A172 (cell line): ENCODE results near the gene CDC23. TPM values are rescaled to one million over a fixed set of nuclear protein-coding genes. Genes with fewer than 3 reads are reported as not detected.
"Not testable (repeated sequence)": the region's sequence is repeated elsewhere in the genome, so short reads cannot be mapped to it uniquely, and the experiment has no call there.

Experiments used
- DNase-seq: peaks from one replicate; pipeline ENCODE4 v3.0.0-alpha.2; 2015; ENCODE audit warnings: low spot score
- total RNA-seq: library from RNA; depleted of rRNA; stranded (reverse); fragments of >200 nt; shearing (Covaris generic); gene quantifications from 2 replicates; pipeline ENCODE4 v1.2.3, GENCODE V29; 2014; rRNA removed

CDC23 gene
- 69.5 and 72.6 TPM in 2 replicates for total RNA-seq

GRCh38 chr5:138213161-138214029, at the start of gene CDC23:
Gene CDC23 (minus strand): TSS chr5:138213323. CDS start chr5:138213312, 11 bp downstream.
- peak; percentile 98 for DNase-seq

- no peak for DNase-seq
Measured at GRCh38 chr5:138258704-138259292, 45.7 kb upstream of the CDC23 start.

GRCh38 chr5:138257583-138257982, 44.5 kb upstream of the CDC23 start:
- DNase-seq = no peak

GRCh38 chr5:138252944-138253343, 39.8 kb upstream of the CDC23 start:
- no peak for DNase-seq

GRCh38 chr5:138247800-138248199, 34.7 kb upstream of the CDC23 start:
- not testable (repeated sequence) for DNase-seq

- no peak for DNase-seq
Measured at GRCh38 chr5:138246822-138247221, 33.7 kb upstream of the CDC23 start.

GRCh38 chr5:138246334-138246733, 33.2 kb upstream of the CDC23 start:
- no peak for DNase-seq

- no peak for DNase-seq
Measured at GRCh38 chr5:138245717-138246116, 32.6 kb upstream of the CDC23 start.

- no peak for DNase-seq
Measured at GRCh38 chr5:138243794-138244193, 30.7 kb upstream of the CDC23 start.

- no peak for DNase-seq
Measured at GRCh38 chr5:138241688-138242571, 28.8 kb upstream of the CDC23 start.

GRCh38 chr5:138240650-138241385, 27.7 kb upstream of the CDC23 start:
- DNase-seq = no peak

- DNase-seq = no peak
Measured at GRCh38 chr5:138238034-138238433, 24.9 kb upstream of the CDC23 start.

GRCh38 chr5:138234651-138235050, 21.5 kb upstream of the CDC23 start:
- DNase-seq = no peak

GRCh38 chr5:138233280-138233679, 20.2 kb upstream of the CDC23 start:
- DNase-seq = no peak

- DNase-seq = peak; percentile 37
Measured at GRCh38 chr5:138230981-138231589, 18.0 kb upstream of the CDC23 start.

- DNase-seq = peak; percentile 65
Measured at GRCh38 chr5:138230261-138230660, 17.1 kb upstream of the CDC23 start.

- no peak for DNase-seq
Measured at GRCh38 chr5:138229387-138229786, 16.3 kb upstream of the CDC23 start.

GRCh38 chr5:138226910-138227309, 13.8 kb upstream of the CDC23 start:
- DNase-seq = no peak

- DNase-seq = no peak
Measured at GRCh38 chr5:138224712-138225111, 11.6 kb upstream of the CDC23 start.

- no peak for DNase-seq
Measured at GRCh38 chr5:138223532-138223931, 10.4 kb upstream of the CDC23 start.

GRCh38 chr5:138216799-138217198, 3.7 kb upstream of the CDC23 start:
- DNase-seq = no peak
